Heart left ventricle (tissue), 16 donors: ENCODE measurements around the gene CTBP1. TPM values are rescaled to one million over a fixed set of nuclear protein-coding genes. Genes with fewer than 3 reads are reported as not detected.
"Not testable (repeated sequence)": the region's sequence is repeated elsewhere in the genome, so short reads cannot be mapped to it uniquely, and the experiment has no call there.

Experiments
- ATAC-seq, 4 donors: fragments of 200-7000 bp; cut with Tn5 transposase; one replicate each; pipeline ENCODE4 v1.9.1; 2020 to 2022; ENCODE audit warnings: moderate library complexity in 4 of 4, mild to moderate bottlenecking in 3 of 4, moderate number of reproducible peaks in 1 of 4
- DNase-seq, 5 donors: peaks; one replicate each; pipeline ENCODE4 v3.0.0-alpha.2; 2020
- H3K27ac ChIP-seq, 12 donors: fragments of 200-600 bp; sonication (generic) in 4 of 12; one replicate each; pipeline versions ENCODE4 v1.5.0 to v1.8.0; 2016 to 2022; ENCODE audit warnings: mild to moderate bottlenecking in 2 of 12
- H3K27me3 ChIP-seq, 9 donors: fragments of 200-600 bp; sonication (generic) in 2 of 9; one replicate each; pipeline versions ENCODE4 v1.5.1 to v1.8.0; 2016 to 2022; ENCODE audit warnings: mild to moderate bottlenecking in 3 of 9
- H3K36me3 ChIP-seq, 9 donors: fragments of 200-600 bp; sonication (generic) in 2 of 9; one replicate each; pipeline versions ENCODE4 v1.5.0 to v1.8.0; 2018 to 2022; ENCODE audit warnings: mild to moderate bottlenecking in 2 of 9
- H3K4me1 ChIP-seq, 12 donors: fragments of 200-600 bp; sonication (generic) in 4 of 12; one replicate each; pipeline versions ENCODE4 v1.5.0 to v1.8.0; 2016 to 2022; ENCODE audit warnings: mild to moderate bottlenecking in 3 of 12
- H3K4me3 ChIP-seq, 12 donors: fragments of 200-600 bp; sonication (generic) in 4 of 12; one replicate each; pipeline versions ENCODE4 v1.5.0 to v1.8.0; 2017 to 2022; ENCODE audit warnings: mild to moderate bottlenecking in 9 of 12, moderate library complexity in 4 of 12
- H3K9me3 ChIP-seq, 12 donors: fragments of 200-600 bp; sonication (generic) in 4 of 12; one replicate each; pipeline versions ENCODE4 v1.5.0 to v1.8.0; 2016 to 2022; ENCODE audit warnings: mild to moderate bottlenecking in 1 of 12
- POLR2A ChIP-seq, 2 donors: fragments of 450-650 bp; IDR thresholded peaks; one replicate each; pipeline ENCODE4 v1.6.1; 2017; ENCODE audit warnings: antibody characterized with exemption in 2 of 2, mild to moderate bottlenecking in 2 of 2, moderate library complexity in 2 of 2
- WGBS, 4 donors: extraction: QIAGEN DNeasy Blood & Tissue Kit in 2 of 4; methylation state at CpG; one replicate each; pipeline versions ENCODE4 v1.1.5 to v1.1.7; 2013 to 2018; 5-methylcytosine and 5-hydroxymethylcytosine counted together
- intact Hi-C, 10 donors: fragments of 100-400 bp; cut with DNase I; formaldehyde crosslinking; loops; one replicate each; pipeline versions ENCODE4 v1.11.1 to v1.14.2; 2022
- polyA plus RNA-seq, 2 donors: library from polyadenylated mRNA; stranded (reverse); fragments of 200-250 nt; gene quantifications; one replicate each; pipeline ENCODE4 v1.2.3, GENCODE V29; 2013
- total RNA-seq, 9 donors: library from RNA; depleted of rRNA in 2 of 9; stranded (reverse); fragments of >200 nt in 2 of 9; fragmentation: NEBNext Ultra II Directional in 3 of 9; extraction: Animal tissue kit (Norgen Biotek cat#: 25700) in 3 of 9; gene quantifications; one replicate each; pipeline versions ENCODE4 v1.1.0 to v1.2.4, GENCODE V29; 2016 to 2023
- TF ChIP-seq, protein P1 (sequence below), 12 donors: fragments of 200-600 bp; sonication (generic) in 4 of 12; IDR thresholded peaks; one replicate each; pipeline versions ENCODE4 v1.5.0 to v1.8.0; 2018 to 2022; ENCODE audit warnings: antibody characterized with exemption in 12 of 12, mild to moderate bottlenecking in 5 of 12
- donor health status: ischemic (EF 13 %, LVEDD 7.1; RV severe dilation, severe dysfunction).
- donor health status: healthy with polysubstance abuse.
- donor health status: DM: no; HTN: yes; CAD: no.
- donor health status: DM: no; HTN: no; CAD: no.
- donor health status: ischemic (EF 25% LVEDD 6.9; RV normal size, moderate dysfunction).
- donor health status: ischemic (EF 25% LVEDD 5.7; RV mildly dilated, moderate dysfunction).
- donor health status: healthy.
- donor health status: DM: yes; HTN: yes; CAD: no.
- donor health status: ischemic (EF 35%, LVEDD 5.7; RV mildly dilated, moderate dysfunction).
- donor health status: nonischemic (EF 11% LVEDD 7.7; RV severe dilation, severe dysfunction).
- donor health status: DM: yes; HTN: yes; CAD: no.
- donor health status: PGD.
- donor health status: ischemic (EF 29% LVEDD 5.4; RV normal size, mild dysfunction).
- donor health status: nonischemic (EF 23%, LVEDD 6.1; RV moderate dilation, normal function).

The CTBP1 gene
- total and polyA plus RNA-seq, 11 donors, result 92.0 to 165 (median 128) TPM

DNA sequence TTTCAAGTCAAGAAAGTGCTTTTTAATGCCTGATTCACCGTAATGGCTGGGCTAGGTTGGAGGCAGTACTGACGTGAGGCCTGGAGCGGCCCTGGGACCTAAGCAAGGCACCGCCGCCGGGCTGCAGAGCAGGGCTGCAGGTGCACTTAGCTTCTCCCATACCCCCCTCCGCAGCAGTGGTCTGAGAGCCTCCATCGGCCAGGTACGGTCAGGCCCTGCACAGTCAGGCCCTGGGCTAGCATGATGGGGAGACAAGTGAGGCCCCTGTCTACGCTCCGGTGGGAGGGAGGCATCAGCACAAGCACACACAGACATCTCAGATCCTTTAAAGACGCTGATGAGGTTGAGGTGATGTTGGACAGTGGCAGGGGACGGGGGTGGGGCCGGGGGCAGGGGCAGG, 45.5 kb upstream of the CTBP1 start:
- Histone ChIP-seq H3K9me3 (no peaks in the 10 kb centered on the region), H3K36me3 (peaks cover 0 to 34% (median 23%) of the 10 kb centered on the region in 9 donors), H3K27ac (peak overlapping the region in 8 of 12 donors; percentile 4 to 58 (median 36)), H3K4me1 (peaks cover 15 to 58% (median 46%) of the 10 kb centered on the region in 12 donors), H3K4me3 (no peak overlapping the region), H3K27me3 (no peaks in the 10 kb centered on the region)
- no peak for TF ChIP-seq POLR2A (IDR thresholded peaks at IDR 0.05)
- TF ChIP-seq, protein P1, sequence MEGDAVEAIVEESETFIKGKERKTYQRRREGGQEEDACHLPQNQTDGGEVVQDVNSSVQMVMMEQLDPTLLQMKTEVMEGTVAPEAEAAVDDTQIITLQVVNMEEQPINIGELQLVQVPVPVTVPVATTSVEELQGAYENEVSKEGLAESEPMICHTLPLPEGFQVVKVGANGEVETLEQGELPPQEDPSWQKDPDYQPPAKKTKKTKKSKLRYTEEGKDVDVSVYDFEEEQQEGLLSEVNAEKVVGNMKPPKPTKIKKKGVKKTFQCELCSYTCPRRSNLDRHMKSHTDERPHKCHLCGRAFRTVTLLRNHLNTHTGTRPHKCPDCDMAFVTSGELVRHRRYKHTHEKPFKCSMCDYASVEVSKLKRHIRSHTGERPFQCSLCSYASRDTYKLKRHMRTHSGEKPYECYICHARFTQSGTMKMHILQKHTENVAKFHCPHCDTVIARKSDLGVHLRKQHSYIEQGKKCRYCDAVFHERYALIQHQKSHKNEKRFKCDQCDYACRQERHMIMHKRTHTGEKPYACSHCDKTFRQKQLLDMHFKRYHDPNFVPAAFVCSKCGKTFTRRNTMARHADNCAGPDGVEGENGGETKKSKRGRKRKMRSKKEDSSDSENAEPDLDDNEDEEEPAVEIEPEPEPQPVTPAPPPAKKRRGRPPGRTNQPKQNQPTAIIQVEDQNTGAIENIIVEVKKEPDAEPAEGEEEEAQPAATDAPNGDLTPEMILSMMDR (IDR thresholded peaks at IDR 0.05), result no peak
- intact Hi-C loops, result loop anchor here in 2 of 10 donors (2.0 to 5.0 kb wide), 2 partner anchors 14 to 43 kb away; no protein-coding TSS in a partner anchor
- ATAC-seq (no peak), DNase-seq (no peak)
- 60 to 84% (median 73%) methylated on average over 14 of the region's 14 CpGs for WGBS, 4 donors

- TF ChIP-seq POLR2A (IDR thresholded peaks at IDR 0.05), result no peak
- TF ChIP-seq, protein P1 (IDR thresholded peaks at IDR 0.05), result no peak
- no peaks in the 10 kb centered on the region for H3K27me3 ChIP-seq
- intact Hi-C loops, result loop anchor here in 3 of 10 donors (2.0 to 5.0 kb wide), 3 partner anchors 15 to 53 kb away; partner anchors contain the start of gene UVSSA (in 1 of the 3)
- H3K4me1 ChIP-seq, result peaks cover 15 to 60% (median 49%) of the 10 kb centered on the region in 12 donors
- no peak overlapping the region for H3K4me3 ChIP-seq
- peaks cover 0 to 30% (median 20%) of the 10 kb centered on the region in 9 donors for H3K36me3 ChIP-seq
- peak in 2 of 4 donors; percentile 32 to 36 for ATAC-seq
- peak overlapping the region in 8 of 12 donors; percentile 10 to 58 (median 36) for H3K27ac ChIP-seq
- DNase-seq, result peak in 2 of 5 donors; percentile 56 to 63
- H3K9me3 ChIP-seq, result no peaks in the 10 kb centered on the region
- 35 to 48% (median 44%) methylated on average over 15 of the region's 15 CpGs for WGBS, 4 donors
Observed at GRCh38 chr4:1293991-1294390, 45.1 kb upstream of the CTBP1 start.

GRCh38 chr4:1293531-1293941, 44.6 kb upstream of the CTBP1 start:
- peaks cover 15 to 65% (median 53%) of the 10 kb centered on the region in 12 donors for H3K4me1 ChIP-seq
- 82 to 86% (median 84%) methylated on average over 4 of the region's 4 CpGs for WGBS, 4 donors

GRCh38 chr4:1292703-1293011, 43.7 kb upstream of the CTBP1 start:
- H3K27me3 ChIP-seq, ATAC-seq, DNase-seq, H3K4me3 ChIP-seq, H3K9me3 ChIP-seq: not testable (repeated sequence)
- peaks cover 0 to 17% (median 8%) of the 10 kb centered on the region in 9 donors for H3K36me3 ChIP-seq
- 80 to 85% (median 83%) methylated on average over 8 of the region's 8 CpGs for WGBS, 4 donors
- intact Hi-C loops, result loop anchor here in 2 of 10 donors (2.0 to 5.0 kb wide), 2 partner anchors 45 to 54 kb away; partner anchors contain the start of gene UVSSA (in 1 of the 2)
- peak overlapping the region in 2 of 12 donors; percentile 15 to 94 for H3K27ac ChIP-seq
- H3K4me1 ChIP-seq, result peaks cover 15 to 65% (median 53%) of the 10 kb centered on the region in 12 donors

More at GRCh38 chr4:1293531-1293941, 44.6 kb upstream of the CTBP1 start:
- DNase-seq, result no peak
- ATAC-seq, result no peak
- peak overlapping the region in 6 of 12 donors; percentile 10 to 58 (median 42) for H3K27ac ChIP-seq
- intact Hi-C loops, result loop anchor here in 2 of 10 donors (2.0 to 5.0 kb wide), 2 partner anchors 44 to 53 kb away; partner anchors contain the start of gene UVSSA (in 1 of the 2)
- TF ChIP-seq, protein P1 (IDR thresholded peaks at IDR 0.05), result no peak
- TF ChIP-seq POLR2A (IDR thresholded peaks at IDR 0.05), result no peak
- peaks cover 0 to 26% (median 17%) of the 10 kb centered on the region in 9 donors for H3K36me3 ChIP-seq
- H3K9me3 ChIP-seq, result no peaks in the 10 kb centered on the region
- no peak overlapping the region for H3K4me3 ChIP-seq
- H3K27me3 ChIP-seq, result no peaks in the 10 kb centered on the region
